Stimulated activated CD4-positive, alpha-beta T cell treated with anti-CD3 and anti-CD28 coated beads, TNF-alpha, amount 100 ng/mL, for 4 hours (primary cell): ENCODE data around the gene IL31RA.

Experiments
- DNase-seq, 3 experiments: peaks; one replicate each; pipeline ENCODE4 v3.0.0-alpha.2; 2020; ENCODE audit warnings: low read depth in 3 of 3

Gene IL31RA

DNA sequence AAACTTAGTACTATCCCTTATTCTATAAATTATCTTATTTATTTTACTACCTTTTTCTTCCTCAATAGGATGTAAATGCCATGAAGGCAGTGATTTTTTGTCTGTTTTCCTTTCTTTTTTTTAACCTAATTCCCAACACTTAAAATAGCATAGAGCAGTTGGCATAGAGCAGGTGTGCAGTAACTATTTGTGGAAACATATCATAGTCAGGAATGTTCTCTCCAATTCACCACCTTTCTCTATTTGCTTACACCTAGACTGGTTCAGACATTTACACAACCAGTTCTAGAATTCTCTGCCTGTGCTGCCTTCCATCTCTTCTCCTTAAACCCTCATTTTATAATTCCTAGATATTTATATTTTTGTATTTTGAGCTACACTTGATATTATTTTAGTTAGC, 49.6 kb downstream of the IL31RA start:
- no peak for DNase-seq

DNA sequence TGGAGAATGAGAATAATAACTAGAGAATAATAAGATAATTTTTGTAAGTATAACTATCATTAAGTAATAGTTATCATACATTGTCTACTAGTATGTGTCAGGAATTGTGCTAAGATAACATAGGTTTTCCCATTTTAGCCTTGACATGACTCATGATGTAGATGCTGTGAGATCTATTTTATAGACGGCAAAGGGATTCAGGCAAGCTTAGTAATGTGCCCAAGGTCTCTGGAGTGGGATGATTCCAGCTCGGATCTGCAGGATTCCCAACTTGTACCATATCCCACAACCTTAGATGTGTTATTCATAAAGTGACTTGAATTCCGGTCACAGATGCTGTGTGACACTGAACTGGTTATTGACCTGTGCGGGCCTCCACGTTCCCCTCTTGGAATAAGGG, 51.5 kb downstream of the IL31RA start:
- no peak for DNase-seq

DNA sequence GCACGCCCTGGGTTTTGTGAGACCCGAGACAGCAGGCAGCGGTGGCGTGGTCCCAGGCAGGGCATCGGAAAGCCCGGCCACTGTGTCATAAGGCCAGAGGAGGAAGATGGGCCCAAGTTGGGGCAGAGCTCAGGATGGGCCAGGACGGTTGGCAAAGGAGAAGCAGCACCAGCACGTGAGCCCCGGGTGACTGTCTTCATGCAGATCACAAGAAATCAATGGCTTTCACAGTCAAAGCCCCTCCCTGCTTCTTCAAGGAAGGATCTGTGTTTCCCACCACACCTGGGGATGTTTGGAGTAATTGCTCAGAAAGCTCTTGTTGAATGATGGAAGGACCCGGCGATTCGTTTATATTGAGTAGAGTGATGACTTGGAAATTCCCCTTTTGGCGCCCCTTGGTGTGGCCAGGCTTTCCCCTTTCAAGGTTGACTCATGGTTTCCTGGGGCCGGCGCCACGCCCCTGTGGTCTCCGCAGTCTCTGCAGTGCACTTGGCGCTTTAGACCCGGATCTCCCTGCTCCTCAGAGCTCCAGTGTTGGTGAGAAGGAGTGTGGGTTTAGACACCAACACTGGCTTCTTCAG, 52.1 kb downstream of the IL31RA start:
- peak; percentile 26 to 33 (median 33) for DNase-seq

DNA sequence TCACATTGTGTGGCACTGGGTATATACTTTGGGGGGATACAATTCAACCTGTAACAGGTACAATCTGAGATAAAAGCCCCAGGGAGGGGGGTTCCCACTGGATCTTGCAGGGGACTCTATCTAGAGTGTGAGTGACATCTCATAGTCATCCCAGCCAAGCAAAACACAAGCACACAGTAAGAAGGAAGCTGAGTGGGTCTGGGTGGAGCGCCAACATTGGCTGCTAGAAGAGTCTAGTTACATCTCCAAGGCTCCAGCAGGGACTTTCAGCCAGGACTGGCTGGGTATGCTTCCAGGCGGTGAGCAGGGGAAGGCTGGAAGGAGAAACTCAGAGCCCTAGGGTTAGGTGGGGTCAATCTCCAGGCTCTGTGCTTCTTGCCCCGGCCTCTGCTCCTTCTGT, 53.0 kb downstream of the IL31RA start:
- DNase-seq = no peak

DNA sequence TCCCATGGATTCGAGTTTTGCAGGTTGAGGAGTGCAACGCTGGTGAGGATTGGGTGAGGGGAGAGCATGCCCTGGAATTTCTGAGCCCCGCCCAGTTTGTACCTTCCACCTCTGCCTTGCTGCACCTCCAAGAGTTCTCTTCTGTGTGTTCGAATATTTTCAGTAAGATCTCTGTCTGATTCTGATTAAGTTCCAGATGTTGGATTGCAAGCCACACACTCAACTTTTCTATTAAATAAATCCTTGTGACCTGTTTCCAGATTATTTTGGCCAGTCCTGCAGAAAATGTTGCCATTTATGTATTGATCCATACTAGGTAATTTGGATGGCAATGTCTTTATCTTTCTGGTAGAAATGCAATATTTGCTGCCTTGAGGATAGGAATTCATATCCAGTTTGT, 54.1 kb downstream of the IL31RA start:
- DNase-seq = no peak

DNA sequence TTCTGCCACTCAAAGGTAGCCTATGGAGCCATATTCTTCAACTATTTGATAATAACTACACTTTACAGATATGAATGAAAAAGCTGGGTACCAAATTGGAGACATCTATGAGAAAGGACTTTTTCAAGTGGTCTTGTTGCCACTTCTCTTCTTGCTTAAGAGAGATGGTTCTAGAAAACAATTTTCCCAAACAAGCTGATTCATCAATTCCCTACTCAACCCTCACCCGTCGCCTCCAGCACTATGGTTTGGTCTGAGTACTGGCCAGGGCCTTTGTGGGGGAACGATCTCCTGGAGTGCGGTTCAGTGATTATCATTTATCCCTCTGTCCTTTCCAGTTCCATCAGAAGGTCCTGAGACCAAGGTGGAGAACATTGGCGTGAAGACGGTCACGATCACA, 56.8 kb downstream of the IL31RA start:
- DNase-seq = no peak

DNA sequence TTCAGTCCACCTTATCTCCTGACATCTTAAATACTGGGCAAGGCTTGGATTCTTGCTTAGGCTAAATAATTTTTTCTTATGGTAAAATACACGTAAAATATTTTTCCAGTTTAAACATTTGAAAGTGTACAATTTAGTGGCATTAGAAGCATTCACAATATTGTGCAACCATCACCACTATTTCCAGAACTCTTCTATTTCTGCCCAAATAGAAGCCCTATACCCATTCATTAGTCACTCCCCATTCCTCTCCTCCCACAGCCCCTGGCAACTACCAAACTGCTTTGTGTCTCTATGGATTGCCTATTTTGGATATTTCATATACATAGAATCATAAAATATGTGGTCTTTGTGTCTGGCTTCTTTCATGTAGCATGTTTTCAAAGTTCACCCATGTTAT, 57.6 kb downstream of the IL31RA start:
- DNase-seq = no peak

DNA sequence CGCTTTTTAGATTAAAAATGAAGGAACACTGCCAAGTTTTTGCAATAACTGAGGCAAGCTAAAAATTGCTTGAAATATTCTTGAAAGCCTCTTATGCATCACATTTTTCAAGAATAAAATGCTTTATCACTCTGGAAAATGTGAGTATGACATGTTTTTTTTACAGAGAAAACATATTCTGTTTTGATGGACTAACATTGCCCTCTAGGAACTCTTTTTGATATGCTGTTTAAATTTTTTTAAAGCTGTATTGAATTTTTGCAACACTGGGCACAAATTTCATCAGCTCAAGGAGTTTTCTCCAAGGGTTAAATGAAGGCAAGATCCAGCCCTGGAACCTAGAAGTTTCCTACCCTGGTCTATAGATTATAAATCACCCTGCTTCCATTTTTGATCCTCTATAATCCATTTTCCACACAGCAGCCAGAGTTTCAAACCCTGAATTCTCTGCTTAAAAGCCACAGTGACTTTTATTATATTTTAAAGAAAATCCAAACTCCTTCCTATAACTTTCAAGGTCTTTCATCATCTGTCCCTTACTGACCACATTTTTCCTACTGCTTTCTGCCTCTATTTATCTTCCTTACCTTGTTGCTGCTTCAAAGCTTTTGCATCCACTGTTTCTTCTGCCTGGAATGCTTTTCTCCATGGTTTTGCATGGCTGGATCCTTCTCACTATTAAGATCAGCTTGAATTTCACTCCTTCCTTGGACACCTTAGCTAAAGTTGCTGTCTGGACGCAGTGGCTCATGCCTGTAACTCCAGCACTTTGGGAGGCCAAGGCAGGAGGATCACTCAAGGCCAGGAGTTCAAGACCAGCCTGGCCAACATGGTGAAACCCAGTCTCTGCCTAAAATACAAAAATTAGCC, 60.9 kb downstream of the IL31RA start:
- DNase-seq = no peak

DNA sequence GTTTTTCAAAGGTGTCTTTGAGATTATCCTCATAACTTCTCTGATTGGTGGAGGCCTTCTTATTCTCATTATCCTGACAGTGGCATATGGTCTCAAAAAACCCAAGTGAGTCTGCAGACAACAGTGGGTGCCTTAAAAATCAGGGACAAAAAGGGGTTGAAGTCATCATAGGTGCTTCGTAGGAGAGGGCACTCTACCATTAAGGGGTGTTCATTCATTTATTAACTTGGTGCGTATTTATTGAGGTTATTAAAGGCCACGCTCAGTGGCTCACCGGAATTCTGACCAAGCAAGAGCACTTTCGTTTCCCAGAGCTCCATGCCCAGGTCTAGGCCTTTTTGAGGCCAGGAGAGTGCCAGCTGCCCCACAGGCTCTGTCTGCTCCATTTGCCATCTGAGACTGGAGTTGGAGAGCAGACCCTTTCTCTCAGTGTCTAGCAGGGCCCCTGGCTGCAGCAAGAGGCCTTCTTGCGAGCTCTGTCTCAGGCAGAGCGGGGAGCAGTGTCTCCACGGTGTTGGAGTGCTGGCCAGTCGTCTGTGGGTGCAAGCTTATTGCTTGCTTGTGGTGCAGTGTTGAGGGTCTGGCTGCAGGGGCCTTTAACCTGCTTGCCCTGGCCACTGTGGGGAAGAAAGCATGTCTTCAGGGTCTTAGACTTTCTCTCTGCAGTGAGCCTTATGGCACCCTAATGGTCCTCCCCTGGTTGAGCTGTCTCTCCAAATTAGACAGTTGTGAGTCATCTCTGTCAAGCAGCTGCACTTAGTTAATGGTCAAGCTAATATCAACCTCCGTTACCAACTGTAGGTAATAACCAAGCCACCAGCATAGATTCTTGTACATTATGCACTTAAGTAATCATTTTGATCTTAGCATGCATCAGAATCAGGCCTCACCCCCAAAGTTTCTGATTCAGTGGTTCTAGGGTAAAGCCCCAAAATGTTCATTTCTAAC, 62.6 kb downstream of the IL31RA start:
- no peak for DNase-seq

DNA sequence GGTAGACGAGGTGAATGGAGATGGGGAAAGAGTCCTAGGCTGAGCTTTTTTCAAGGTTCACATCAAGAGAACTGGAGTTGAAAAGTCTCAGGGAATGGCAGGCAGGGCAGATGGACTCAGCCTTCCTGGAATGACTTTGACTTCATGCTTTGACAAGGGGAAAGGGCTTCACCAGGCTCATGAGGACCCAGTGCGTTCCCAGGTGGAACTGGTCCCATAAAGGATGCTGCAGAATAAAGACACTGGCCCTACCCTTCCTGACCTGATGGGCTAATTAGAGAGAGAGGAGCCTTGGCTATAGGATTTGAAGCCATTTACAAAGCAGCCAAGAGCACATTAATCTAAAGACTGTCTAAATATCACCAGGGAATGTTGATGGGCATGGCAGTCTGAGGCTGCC, 63.8 kb downstream of the IL31RA start:
- no peak for DNase-seq

DNA sequence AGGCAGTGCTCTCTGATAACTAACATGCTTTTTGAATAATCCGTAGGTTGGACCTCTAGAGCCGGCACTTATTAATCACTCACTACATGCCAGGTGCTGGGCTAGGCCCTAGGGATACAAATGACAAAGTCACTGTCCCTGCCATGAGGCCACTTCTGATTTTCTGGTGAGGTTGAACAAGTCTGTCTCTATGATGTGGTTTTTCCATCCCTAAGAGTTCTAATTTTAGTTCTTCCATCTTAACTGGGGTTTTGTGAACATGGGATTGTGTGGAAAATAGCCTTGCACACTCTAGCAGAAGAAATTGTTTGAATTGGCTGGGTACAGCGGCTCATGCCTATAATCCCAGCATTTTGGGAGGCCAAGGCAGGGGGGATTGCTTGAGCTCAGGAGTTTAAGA, 64.6 kb downstream of the IL31RA start:
- DNase-seq = no peak

DNA sequence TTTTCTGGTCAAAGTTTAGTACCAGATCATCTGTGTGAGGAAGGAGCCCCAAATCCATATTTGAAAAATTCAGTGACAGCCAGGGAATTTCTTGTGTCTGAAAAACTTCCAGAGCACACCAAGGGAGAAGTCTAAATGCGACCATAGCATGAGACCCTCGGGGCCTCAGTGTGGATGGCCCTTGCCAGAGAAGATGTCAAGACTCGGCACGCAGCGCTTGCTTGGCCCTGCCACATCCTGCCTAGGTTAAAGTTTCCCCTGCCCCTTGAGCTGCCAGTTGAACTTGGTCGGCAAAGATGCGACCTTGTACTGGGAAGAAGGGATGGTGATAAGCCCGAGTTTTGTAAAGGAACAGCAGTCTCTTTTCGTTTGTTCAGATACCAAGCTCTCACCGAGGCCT, 65.8 kb downstream of the IL31RA start:
- DNase-seq = no peak

DNA sequence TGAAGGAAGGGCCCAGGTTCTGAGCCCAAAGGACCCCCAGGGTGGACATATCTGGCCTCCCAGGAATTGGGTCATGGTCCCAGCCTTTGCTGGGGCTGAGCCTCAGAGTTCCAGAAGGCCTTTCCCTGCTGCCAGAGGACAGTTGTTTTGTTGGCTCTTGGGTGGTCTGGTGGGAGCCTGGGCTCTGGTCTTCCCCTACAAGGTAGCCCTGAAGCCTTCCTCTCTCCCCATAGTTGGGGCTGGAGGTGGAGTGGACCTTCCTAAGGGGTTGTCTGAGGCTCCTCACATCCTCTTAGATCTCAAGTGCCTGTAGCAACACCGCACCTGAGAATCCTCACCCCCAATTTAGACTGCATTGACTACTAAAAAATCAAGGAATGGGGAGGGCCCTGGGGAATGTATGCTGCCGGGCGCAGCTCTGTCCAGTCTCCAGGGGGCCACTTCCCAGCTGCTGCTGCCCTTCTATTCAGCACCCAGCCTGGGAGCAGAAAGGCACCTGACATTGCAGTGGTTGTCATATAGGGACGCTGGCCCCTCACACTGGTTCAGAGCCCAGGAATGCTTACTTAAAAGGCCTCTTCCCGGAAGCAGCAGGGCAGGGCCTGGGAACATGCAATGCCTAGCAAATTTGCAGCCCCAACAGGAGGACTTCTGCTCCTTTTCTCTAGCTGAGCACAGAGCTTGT, 66.4 kb downstream of the IL31RA start:
- no peak for DNase-seq

DNA sequence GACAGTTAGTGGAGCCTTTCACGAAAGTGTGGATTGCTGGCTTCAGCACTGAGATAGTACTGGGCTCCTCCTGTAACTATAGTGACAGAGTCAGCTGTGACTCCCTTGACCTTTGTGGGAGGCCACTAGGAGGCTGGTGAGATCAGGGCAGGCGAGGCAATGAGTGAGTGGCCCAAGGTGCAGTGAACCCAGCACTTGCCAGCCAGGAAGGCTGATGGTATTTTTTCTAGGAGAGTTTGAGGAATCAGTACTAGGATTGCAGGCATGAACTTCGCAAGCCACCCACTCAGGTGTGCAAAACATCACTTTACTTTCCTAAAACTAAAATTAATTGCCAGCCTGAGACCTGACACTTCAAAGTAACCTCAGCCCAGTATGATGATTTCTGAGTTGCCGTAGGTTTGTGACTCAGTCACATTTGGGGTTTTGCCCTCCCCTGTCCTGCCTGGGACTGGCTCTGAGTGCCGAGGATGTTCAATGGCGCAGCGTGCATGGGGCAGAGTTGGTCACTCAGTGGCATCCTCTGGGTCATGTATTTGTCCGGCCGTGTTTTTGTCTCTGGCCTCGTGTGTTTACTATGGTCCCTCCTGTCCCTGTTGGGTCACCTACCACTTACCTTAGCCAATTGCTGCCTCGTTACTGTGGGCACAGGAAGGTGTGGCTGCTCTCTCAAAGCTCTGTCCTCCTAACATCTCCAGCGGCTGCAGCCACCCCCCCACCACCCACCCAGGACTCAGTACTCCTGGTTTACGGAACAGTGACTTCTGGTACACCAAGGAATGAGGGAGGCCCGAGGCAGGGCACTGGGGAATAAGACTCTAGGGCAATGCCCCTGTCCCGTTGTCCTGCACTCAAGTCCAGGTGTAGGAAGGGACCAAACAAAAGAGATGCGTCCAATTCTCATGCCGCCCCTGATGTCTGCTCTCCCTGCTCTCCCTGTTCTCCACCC, 67.2 kb downstream of the IL31RA start:
- DNase-seq = no peak

DNA sequence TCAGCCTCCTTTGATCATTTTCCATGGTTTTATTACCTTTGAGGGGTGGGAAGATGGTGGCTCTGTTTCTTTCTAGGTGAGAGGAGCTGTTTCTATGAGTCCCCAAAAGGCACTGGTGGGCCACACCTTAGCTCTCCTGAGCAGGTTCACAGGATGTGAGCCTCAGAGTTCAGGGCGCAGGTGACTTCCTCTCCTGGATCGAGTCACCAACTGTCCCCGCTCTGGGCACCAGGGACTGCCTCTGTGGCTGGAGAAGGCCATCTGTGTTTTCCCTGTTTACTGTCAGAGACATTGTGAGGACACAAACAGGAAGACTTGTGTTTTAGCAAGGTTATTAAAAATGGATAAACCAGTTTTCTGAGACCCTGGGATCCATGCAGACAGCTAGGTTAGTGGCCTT, 68.5 kb downstream of the IL31RA start:
- DNase-seq = no peak

DNA sequence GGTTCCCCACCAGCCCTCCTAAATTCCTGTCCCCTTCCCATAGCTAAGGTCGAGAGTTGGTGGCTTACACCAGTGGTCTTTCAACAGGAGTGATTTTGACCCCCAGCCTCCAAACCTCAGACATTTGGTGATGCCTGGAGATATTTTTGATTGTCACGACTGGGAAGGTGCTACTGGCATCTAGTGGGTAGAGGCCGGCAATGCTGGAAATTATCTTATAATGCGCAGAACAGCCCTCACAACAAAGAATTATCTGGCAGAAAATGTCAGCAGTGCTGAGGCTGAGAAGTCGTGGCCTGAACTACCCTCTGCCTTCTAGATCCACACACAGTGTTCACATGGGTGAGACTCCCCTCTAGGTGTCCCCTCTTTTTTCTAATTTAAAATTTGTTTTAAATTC, 69.6 kb downstream of the IL31RA start:
- DNase-seq = no peak

DNA sequence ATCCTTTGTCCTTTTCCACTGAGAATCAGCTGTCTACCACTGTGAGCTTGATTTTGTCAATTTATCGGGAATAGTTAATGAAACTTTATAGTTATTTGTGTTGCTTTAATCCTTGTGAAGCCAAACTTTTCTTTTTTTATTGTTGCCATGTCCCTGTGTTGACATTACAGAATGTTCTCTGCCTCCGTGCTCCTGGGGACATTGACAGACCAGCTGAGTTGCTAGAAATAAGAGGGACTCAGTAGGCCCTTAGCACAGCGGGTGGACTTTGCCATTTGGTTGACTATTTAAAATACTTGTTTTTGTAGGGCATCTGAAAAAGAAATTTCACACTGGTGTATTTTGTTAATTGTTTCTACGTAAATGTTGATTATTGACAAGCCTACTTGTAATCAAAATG, 70.5 kb downstream of the IL31RA start:
- DNase-seq = no peak

DNA sequence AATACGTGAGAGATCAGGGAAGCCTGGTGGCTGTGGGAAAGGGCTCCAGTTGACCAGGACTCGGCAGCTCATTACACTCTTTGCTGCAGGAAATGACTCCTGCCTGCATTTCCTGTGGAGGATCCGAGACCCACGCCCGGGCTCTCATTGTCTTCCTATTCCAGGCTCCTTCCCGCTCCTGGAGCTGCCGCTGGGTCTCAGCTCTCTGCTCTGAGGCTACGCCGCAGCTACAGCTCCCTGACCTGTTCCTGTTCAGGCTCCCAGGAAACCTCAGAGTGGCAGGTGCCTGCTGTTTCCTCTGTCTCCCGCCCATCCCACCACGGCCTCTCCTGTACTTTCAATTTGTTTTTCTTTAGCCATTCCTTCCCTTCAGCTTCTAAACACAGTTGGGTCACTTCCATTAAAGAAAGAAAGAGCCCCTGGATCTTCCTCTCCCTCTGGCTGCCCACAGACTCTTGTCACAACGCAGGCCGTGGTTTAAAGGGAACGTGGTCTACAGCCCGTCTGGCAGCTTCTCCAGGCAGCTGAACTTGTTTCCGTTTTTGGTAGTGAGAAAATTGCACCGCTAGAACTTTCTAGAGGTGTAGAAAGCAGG, 72.1 kb downstream of the IL31RA start:
- DNase-seq = no peak

DNA sequence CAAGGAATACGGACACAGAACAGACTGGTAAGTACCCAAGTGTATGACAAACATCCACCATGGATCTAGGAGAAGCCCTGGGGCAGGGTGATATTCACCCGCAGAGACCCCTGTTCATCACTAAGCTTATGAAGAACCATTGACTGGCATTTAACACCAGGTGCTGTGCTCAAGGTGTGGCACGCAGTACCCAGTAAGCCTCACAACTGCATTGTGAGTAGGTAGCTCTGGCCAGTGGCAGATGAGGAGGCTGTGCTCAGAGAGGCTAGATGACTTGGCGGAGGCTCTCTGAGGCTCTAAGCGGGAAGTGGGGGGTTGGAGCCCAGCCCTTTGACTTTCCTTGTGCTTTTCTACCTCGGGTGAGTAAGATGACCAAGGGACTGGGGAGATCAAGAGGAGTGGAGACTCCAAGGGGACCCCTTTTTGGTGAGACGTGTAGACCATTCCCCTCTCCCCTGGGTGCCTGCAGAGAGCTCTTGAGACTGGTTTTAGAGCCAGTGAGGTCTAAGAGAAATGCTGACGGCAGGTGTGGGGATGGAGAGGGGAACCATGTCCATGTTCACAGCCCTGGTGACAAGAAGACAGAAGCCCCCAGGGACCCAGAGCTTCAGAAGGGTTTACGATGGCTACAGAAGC, 72.8 kb downstream of the IL31RA start:
- DNase-seq = no peak

DNA sequence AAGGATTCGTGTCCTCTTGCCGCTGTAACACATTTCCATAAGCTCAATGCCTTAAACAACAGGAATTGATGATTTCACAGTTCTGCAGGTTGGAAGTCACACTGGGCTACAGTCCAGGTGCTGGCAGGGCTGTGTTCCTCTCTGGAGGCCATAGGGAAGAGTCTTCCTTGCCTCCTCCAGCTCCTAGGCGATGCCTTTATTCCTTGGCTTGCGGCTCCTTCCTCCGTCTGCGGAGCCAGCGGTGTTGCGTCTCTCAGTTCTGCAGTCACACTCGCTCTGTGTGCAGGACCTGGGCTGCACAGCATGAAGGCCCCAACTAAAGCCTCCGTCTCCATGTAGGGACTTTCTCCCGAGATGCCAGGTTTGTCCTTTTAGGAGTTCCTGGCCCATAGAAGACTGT, 73.6 kb downstream of the IL31RA start:
- no peak for DNase-seq
